GM23338 (cell line): ENCODE measurements around the gene NTM. TPM values are rescaled to one million over a fixed set of nuclear protein-coding genes. Genes with fewer than 3 reads are reported as not detected.
"Not testable (repeated sequence)": the region's sequence is repeated elsewhere in the genome, so short reads cannot be mapped to it uniquely, and the experiment has no call there.

Source experiments
- ATAC-seq: fragments of 200-7000 bp; cut with Tn5 transposase; 3 replicates; pipeline ENCODE4 v1.9.1; 2020
- DNase-seq: peaks from one replicate; pipeline ENCODE4 v3.0.0-alpha.2; 2015; ENCODE audit warnings: low spot score
- H2AFZ ChIP-seq: fragments of 200-600 bp; sonication (generic); 2 replicates; pipeline ENCODE4 v1.8.0; 2016; ENCODE audit warnings: antibody characterized with exemption, mild to moderate bottlenecking, moderate library complexity
- H3F3A ChIP-seq: fragments of 200-600 bp; sonication (generic); replicated peaks from 2 replicates; pipeline ENCODE4 v1.8.0; 2017; ENCODE audit warnings: antibody characterized with exemption, mixed run types, low read depth
- H3K27ac ChIP-seq: fragments of 200-600 bp; sonication (generic); 2 replicates; pipeline ENCODE4 v1.6.1; 2016; ENCODE audit warnings: low read depth
- H3K27me3 ChIP-seq: fragments of 200-600 bp; sonication (generic); 2 replicates; pipeline ENCODE4 v1.8.0; 2016; ENCODE audit warnings: mild to moderate bottlenecking, mixed run types, moderate library complexity; ENCODE audit not compliant: insufficient read depth
- H3K36me3 ChIP-seq: fragments of 200-600 bp; sonication (generic); 2 replicates; pipeline ENCODE4 v1.8.0; 2016; ENCODE audit warnings: mild to moderate bottlenecking; ENCODE audit not compliant: insufficient read depth
- H3K4me1 ChIP-seq: fragments of 200-600 bp; sonication (generic); 2 replicates; pipeline ENCODE4 v1.8.0; 2016; ENCODE audit warnings: mild to moderate bottlenecking, moderate library complexity; ENCODE audit not compliant: insufficient read depth
- H3K4me2 ChIP-seq: fragments of 200-600 bp; sonication (generic); 2 replicates; pipeline ENCODE4 v1.7.1; 2017; ENCODE audit warnings: mixed run types
- H3K4me3 ChIP-seq: fragments of 200-600 bp; sonication (generic); 2 replicates; pipeline ENCODE4 v1.6.1; 2016; ENCODE audit warnings: mixed run types
- H3K79me2 ChIP-seq: fragments of 200-600 bp; sonication (generic); replicated peaks from 2 replicates; pipeline ENCODE4 v1.8.0; 2017; ENCODE audit warnings: mild to moderate bottlenecking; ENCODE audit not compliant: insufficient read depth
- H3K9me2 ChIP-seq: fragments of 200-600 bp; sonication (generic); 2 replicates; pipeline ENCODE4 v1.8.0; 2017; ENCODE audit not compliant: insufficient read depth
- H4K20me1 ChIP-seq: fragments of 200-600 bp; sonication (generic); replicated peaks from 2 replicates; pipeline ENCODE4 v1.8.0; 2017; ENCODE audit warnings: mild to moderate bottlenecking; ENCODE audit not compliant: insufficient read depth
- H3K27ac Mint-ChIP-seq: 2 replicates; pipeline ENCODE4 v1.8.0; 2020; ENCODE audit warnings: inconsistent platforms, mild to moderate bottlenecking, moderate library complexity, mixed read lengths
- H3K27me3 Mint-ChIP-seq: 3 replicates; pipeline ENCODE4 v1.8.0; 2022; ENCODE audit warnings: low read depth, mild to moderate bottlenecking, moderate library complexity, mixed read lengths, inconsistent platforms; ENCODE audit not compliant: insufficient read depth, poor library complexity
- H3K36me3 Mint-ChIP-seq: 3 replicates; pipeline ENCODE4 v1.8.0; 2021; ENCODE audit warnings: low read depth, mild to moderate bottlenecking, inconsistent platforms, moderate library complexity, mixed read lengths
- H3K4me1 Mint-ChIP-seq: 3 replicates; pipeline ENCODE4 v1.8.0; 2020; ENCODE audit warnings: mild to moderate bottlenecking, inconsistent platforms, mixed read lengths
- H3K4me3 Mint-ChIP-seq: 3 replicates; pipeline ENCODE4 v1.8.0; 2021; ENCODE audit warnings: moderate library complexity, mild to moderate bottlenecking, inconsistent platforms, mixed read lengths
- H3K9me3 Mint-ChIP-seq: 3 replicates; pipeline ENCODE4 v1.8.0; 2020; ENCODE audit warnings: moderate library complexity, mild to moderate bottlenecking, inconsistent platforms, mixed read lengths
- EZH2phosphoT487 ChIP-seq: fragments of 200-600 bp; sonication (generic); IDR thresholded peaks from one replicate; pipeline ENCODE4 v1.8.1; 2018; ENCODE audit warnings: antibody characterized with exemption; ENCODE audit not compliant: unreplicated experiment
- JUNB ChIP-seq: IDR thresholded peaks from one replicate; pipeline ENCODE4 v1.6.1; 2016; ENCODE audit warnings: antibody characterized with exemption; ENCODE audit not compliant: unreplicated experiment
- POLR2AphosphoS5 ChIP-seq: IDR thresholded peaks from 2 replicates; pipeline ENCODE4 v1.6.1; 2016; ENCODE audit warnings: antibody characterized with exemption, low read depth
- STAT1 ChIP-seq: IDR thresholded peaks from one replicate; pipeline ENCODE4 v1.6.1; 2016; ENCODE audit warnings: antibody characterized with exemption; ENCODE audit not compliant: unreplicated experiment
- ZNF114 ChIP-seq: fragments of 250-450 bp; sonication (Bioruptor Pico); IDR thresholded peaks from 2 replicates; pipeline ENCODE4 v1.5.0; 2020; ENCODE audit warnings: mild to moderate bottlenecking, moderate library complexity
- ZNF331 ChIP-seq: fragments of 250-450 bp; sonication (Bioruptor Pico); IDR thresholded peaks from 2 replicates; pipeline ENCODE4 v1.5.0; 2020; ENCODE audit warnings: low read depth, mild to moderate bottlenecking, moderate library complexity
- polyA plus RNA-seq: library from polyadenylated mRNA; unstranded; fragments of >200 nt; fragmentation: Nextera tagmentation; extraction: Ambion mirVana; gene quantifications from 2 replicates; pipeline ENCODE4 v1.2.1, GENCODE V29; 2016
- total RNA-seq: library from RNA; depleted of rRNA; stranded (reverse); fragments of >200 nt; shearing (Covaris generic); gene quantifications from 2 replicates; pipeline ENCODE4 v1.2.3, GENCODE V29; 2014
- TF ChIP-seq, protein P1 (sequence below): IDR thresholded peaks from one replicate; pipeline ENCODE4 v1.6.1; 2018; ENCODE audit warnings: antibody characterized with exemption; ENCODE audit not compliant: unreplicated experiment
- TF ChIP-seq, protein P2 (sequence below), 2 experiments: fragments of 200-600 bp in 1 of 2; sonication (generic) in 1 of 2; conservative IDR thresholded peaks; 2 replicates each; pipeline versions ENCODE4 v1.5.1 to v1.6.1; 2016 to 2017; ENCODE audit warnings: antibody characterized with exemption in 2 of 2, low read depth in 2 of 2, mild to moderate bottlenecking in 2 of 2, moderate library complexity in 1 of 2

NTM gene
- total and polyA plus RNA-seq, 2 experiments from 2014 or later, result 10.6 to 14.6 TPM

DNA sequence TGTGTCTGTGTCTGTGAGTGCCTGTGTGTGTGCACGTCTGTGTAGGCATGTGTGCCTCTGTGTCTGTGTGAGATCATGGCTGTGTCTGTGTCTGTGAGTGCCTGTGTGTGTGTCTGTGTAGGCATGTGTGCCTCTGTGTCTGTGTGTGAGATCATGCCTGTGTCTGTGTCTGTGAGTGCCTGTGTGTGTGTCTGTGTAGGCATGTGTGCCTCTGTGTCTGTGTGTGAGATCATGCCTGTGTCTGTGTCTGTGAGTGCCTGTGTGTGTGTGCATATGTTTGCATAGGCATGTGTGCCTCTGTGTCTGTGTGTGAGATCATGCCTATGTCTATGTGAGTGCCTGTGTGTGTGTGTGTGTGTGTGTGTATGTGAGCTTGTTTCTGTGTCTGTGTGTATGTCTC, 310.0 kb downstream of the NTM start:
- not testable (repeated sequence) for H3K4me3 Mint-ChIP-seq, H3K27ac Mint-ChIP-seq, ATAC-seq, H3F3A ChIP-seq, H3K79me2 ChIP-seq, H3K4me2 ChIP-seq, H3K9me3 Mint-ChIP-seq, H3K9me2 ChIP-seq, DNase-seq, H3K4me3 ChIP-seq, H3K27me3 ChIP-seq, H3K27ac ChIP-seq, H4K20me1 ChIP-seq, H3K27me3 Mint-ChIP-seq, H2AFZ ChIP-seq, H3K36me3 ChIP-seq, H3K36me3 Mint-ChIP-seq
- H3K4me1 Mint-ChIP-seq, result peaks cover 35% of the 10 kb centered on the region
- peaks cover 12% of the 10 kb centered on the region for H3K4me1 ChIP-seq

DNA sequence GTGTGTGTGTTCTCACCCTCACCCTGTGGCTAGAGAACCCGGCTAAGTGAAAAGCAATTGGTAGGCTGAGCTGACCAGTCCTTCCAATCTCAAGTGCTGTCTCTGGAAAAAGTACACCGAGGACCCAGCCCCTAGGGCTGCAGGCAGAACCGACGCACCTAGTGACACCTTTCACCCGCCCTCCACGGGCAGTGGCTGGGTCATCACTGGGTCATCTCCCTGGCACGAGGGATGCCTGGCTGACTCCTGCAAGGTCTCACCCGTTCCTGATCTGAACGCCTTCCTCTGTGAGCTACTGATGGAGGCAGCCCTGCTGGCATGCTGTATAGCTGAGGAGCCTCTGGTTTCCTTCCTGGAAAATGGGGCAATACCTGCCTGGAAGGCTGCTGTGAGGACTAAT, 311.5 kb downstream of the NTM start:
- DNase-seq (no peak), ATAC-seq (no peak)
- no peak overlapping the region for H3K4me2 ChIP-seq
- H4K20me1 ChIP-seq, result no peaks in the 10 kb centered on the region
- no peaks in the 10 kb centered on the region for H3K36me3 Mint-ChIP-seq
- H3K9me2 ChIP-seq, result no peaks in the 10 kb centered on the region
- H3K4me3 ChIP-seq, result no peak overlapping the region
- no peaks in the 10 kb centered on the region for H3K36me3 ChIP-seq
- H3K79me2 ChIP-seq, result no peaks in the 10 kb centered on the region
- peaks cover 32% of the 10 kb centered on the region for H3K4me1 Mint-ChIP-seq
- H3K4me1 ChIP-seq, result peaks cover 12% of the 10 kb centered on the region
- H3K4me3 Mint-ChIP-seq, result no peak overlapping the region
- TF ChIP-seq, protein P1, sequence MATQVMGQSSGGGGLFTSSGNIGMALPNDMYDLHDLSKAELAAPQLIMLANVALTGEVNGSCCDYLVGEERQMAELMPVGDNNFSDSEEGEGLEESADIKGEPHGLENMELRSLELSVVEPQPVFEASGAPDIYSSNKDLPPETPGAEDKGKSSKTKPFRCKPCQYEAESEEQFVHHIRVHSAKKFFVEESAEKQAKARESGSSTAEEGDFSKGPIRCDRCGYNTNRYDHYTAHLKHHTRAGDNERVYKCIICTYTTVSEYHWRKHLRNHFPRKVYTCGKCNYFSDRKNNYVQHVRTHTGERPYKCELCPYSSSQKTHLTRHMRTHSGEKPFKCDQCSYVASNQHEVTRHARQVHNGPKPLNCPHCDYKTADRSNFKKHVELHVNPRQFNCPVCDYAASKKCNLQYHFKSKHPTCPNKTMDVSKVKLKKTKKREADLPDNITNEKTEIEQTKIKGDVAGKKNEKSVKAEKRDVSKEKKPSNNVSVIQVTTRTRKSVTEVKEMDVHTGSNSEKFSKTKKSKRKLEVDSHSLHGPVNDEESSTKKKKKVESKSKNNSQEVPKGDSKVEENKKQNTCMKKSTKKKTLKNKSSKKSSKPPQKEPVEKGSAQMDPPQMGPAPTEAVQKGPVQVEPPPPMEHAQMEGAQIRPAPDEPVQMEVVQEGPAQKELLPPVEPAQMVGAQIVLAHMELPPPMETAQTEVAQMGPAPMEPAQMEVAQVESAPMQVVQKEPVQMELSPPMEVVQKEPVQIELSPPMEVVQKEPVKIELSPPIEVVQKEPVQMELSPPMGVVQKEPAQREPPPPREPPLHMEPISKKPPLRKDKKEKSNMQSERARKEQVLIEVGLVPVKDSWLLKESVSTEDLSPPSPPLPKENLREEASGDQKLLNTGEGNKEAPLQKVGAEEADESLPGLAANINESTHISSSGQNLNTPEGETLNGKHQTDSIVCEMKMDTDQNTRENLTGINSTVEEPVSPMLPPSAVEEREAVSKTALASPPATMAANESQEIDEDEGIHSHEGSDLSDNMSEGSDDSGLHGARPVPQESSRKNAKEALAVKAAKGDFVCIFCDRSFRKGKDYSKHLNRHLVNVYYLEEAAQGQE, result no peak
- TF ChIP-seq ZNF114 (CRISPR knock-in tag) (no peak), JUNB (no peak), ZNF331 (CRISPR knock-in tag) (no peak), STAT1 (no peak), POLR2AphosphoS5 (no peak), EZH2phosphoT487 (no peak)
- TF ChIP-seq, protein P2, sequence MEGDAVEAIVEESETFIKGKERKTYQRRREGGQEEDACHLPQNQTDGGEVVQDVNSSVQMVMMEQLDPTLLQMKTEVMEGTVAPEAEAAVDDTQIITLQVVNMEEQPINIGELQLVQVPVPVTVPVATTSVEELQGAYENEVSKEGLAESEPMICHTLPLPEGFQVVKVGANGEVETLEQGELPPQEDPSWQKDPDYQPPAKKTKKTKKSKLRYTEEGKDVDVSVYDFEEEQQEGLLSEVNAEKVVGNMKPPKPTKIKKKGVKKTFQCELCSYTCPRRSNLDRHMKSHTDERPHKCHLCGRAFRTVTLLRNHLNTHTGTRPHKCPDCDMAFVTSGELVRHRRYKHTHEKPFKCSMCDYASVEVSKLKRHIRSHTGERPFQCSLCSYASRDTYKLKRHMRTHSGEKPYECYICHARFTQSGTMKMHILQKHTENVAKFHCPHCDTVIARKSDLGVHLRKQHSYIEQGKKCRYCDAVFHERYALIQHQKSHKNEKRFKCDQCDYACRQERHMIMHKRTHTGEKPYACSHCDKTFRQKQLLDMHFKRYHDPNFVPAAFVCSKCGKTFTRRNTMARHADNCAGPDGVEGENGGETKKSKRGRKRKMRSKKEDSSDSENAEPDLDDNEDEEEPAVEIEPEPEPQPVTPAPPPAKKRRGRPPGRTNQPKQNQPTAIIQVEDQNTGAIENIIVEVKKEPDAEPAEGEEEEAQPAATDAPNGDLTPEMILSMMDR (conservative IDR thresholded peaks at IDR 0.05; ENCODE audit: low read depth in 2 of 2), result no peak
- H2AFZ ChIP-seq, result no peak overlapping the region
- H3K27me3 ChIP-seq, result no peaks in the 10 kb centered on the region
- peaks cover 6% of the 10 kb centered on the region for H3K27me3 Mint-ChIP-seq
- no peak overlapping the region for H3K27ac ChIP-seq
- H3K9me3 Mint-ChIP-seq, result no peaks in the 10 kb centered on the region
- no peaks in the 10 kb centered on the region for H3F3A ChIP-seq
- no peak overlapping the region for H3K27ac Mint-ChIP-seq
